ENCODE data around the gene TBC1D30.

The TBC1D30 gene

DNA sequence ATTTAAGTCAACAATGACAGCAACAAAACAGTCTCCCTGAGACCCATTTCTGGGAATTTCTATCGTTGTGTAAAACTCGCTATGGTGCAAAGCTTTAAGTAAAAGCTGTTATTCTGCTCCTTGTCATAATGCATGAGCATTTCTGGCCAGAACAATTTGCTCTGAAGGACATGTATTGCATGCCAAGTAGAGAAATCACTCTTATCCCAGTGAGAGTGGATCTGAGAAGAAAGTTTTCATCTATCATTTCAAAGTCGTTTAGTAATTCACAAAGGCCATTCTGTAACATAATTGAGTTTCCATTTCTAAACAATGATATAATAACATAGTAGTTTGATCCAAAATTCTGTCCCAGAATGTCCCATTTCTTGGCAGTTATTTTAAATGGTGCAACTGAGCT lies 86.6 kb downstream of the TBC1D30 start:
- DNase-seq (ENCODE audit: low read depth in 2 of 2): no peak

DNA sequence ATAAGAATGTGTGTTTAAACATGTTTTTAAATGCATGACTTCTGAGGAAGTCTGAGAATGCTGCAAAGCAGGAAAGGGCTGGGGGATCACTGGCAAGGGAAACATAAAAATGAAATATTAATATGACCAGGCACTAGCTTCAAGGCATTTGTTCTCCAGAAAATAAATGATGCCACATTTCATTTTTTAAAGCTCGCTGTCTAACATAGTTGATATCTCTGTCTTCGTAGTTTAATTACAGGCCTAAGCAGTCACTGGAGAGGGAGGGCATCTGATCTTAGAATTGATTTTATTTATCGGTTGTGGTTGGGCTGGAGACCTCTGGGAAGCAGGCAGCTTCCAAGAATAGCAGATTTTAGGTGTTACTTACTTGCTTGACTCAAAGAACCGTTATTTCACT lies 87.5 kb downstream of the TBC1D30 start:
- no peak for DNase-seq (ENCODE audit: low read depth in 2 of 2)

DNA sequence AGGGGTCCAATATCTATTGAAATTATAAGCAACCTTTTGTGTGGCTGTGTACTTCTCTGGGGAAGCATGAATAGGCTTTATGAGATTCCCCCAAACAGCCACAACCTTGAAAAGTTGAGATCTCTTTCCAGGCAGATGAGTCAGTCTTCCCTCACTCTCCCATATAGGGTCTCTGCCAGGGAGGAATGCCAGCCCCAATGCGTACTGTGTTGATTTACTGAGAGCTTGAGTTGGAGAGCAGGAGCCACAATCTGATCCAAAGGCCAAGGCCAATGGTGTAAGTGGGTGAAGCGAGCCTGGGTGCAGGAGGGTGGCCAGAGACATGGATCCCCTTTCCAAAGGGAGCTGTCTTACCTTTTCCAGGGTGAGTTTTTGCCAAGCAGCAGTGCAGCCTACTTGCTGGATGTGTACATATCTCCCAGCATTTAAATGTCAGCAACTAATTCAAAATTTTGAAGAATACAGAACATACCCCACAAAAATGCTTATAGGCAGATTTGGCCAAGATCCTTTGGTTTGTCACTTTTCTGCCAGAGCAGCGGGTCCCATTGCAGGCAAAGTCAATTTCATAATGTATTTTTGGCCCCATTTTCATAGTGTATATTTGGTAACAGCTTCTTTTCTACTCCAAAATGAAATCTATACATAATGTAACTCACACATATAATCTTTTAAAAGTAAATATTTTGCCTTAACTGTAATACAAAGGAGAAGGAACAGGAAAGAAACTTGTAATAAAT lies 88.2 kb downstream of the TBC1D30 start:
- DNase-seq (ENCODE audit: low read depth in 2 of 2): peak; percentile 22 to 34

DNA sequence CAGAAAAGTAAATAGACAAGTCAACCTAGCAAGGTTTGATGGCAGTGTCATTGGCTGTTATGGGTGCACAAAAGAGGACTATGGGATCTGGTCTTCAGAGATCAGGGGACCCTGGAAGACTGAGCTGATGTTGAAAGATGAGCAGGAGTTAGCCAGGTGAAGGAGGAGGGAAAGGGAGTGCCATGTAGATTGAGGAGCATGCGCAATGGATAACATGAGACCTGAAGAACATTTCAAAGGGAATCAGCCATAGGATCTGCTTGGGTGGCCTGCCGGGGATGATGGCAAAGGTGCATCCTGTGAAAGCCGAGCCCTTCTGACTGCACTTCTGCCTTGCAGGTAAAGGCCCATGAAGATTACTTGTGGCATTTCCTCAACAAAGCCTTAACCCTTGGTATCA lies 90.8 kb downstream of the TBC1D30 start:
- DNase-seq (ENCODE audit: low read depth in 2 of 2): no peak

DNA sequence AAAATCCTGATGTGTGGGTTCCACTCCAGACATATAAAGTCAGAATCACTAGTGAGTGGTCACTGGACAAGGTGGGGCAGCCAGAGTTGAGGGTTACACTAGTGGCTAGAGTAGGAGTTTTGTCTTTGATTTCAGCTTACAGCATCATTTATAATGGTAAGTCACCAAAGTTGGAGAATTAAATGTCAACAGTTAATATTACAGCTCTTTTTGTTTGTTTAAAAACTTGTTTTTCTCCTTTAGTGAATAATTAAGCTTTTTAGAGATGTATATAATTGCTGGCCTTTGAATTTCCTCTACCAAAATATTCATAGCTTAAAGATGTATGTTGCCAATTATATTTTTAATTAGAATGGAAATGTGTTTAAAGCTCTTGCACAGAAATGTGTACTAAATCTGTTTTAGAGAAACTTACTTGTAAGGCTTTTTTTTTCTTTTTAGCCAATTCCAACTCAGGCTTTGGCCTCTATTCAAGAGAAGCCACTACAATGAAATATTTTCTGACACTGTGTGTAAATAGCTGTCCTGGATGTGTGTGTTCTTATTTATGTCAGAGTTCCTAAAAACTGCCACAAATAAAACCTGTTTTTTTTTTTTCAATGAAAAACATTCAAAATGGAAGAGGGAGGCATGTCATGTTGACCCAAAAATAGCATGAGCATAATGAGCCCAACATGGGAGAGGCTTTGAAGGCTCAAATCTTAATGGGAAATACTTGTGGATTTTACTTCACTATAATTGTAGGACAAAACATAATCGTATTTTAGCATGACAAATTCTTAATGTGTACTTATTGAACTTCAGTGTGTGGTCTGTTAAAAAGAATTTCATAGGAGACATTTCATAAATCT lies 92.2 kb downstream of the TBC1D30 start:
- DNase-seq (ENCODE audit: low read depth in 2 of 2): no peak

DNA sequence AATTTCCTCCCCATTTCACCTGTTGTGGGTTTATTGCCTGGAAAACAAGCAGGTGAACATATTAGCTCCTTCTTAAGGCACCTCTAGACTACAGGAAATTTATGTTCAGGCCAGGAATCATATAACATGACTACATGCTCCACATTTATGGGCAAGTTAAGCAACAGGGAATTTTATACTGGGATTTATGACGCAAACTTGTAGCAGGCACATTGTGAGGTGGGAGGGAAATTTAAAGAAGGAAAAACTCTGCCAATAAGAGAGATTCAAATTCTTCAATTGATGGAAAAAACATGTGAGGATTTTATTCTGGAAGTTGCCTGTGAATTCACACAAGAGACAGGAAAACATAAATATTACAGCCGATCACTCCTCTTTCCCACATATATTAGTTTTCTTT lies 93.9 kb downstream of the TBC1D30 start:
- no peak for DNase-seq (ENCODE audit: low read depth in 2 of 2)

DNA sequence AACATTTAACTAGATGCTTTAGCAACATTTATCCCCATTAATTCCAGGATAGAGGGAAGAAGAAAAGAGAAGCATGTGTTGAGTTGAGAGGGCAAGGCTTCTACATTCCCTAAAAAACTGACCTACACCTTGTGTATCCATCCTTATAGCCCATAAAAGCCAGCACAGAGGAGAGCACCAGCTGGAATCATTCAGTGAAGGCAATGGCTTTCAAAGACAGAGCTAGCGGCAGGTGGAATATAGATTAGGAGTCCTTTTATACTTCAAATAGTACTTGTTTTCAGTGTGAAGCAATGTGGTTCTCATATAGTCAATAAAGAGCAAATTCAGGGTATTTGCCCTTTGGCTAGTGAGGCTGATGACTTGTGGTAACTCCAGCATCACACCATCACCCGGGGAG lies 94.4 kb downstream of the TBC1D30 start:
- DNase-seq (ENCODE audit: low read depth in 2 of 2): no peak

DNA sequence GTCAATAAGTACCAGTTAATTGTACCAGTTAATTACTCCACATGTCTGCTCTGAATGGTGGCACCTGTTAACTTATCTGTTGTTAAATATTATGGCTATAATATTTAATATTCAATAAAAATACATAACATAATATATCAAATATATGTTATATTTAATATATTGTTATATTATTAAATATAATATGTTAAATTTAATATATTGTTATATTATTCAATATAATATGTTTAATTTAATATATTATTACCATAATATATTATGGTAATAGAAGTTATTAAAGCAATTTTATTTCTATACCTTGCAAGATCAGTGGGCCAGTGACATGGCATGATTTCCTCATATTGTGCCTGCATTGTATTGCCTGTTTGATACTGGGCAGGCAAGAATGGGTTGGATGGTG lies 98.4 kb downstream of the TBC1D30 start:
- DNase-seq (ENCODE audit: low read depth in 2 of 2): no peak

DNA sequence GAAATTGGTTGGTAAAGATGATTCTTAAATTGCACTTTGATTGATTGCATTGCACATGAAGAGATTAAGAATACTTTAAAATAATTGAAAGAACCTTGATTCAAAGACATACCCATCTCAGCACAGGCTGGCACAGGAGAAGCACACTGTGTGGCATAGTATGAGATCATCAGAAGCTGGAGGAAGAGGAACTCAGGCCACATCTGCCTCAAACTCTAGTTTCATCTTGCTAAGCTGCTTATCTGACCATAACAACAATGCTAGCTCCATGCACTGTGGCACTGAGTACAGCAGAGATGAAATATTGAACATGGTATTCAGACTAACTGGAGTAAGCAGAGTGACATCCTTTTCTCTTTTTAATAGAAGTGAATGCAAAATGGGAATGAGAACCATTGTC lies 99.1 kb downstream of the TBC1D30 start:
- no peak for DNase-seq (ENCODE audit: low read depth in 2 of 2)

Data from fibroblast of skin of left quadriceps (primary cell).